ENCODE data around the gene PSKH1. TPM values are rescaled to one million over a fixed set of nuclear protein-coding genes. Genes with fewer than 3 reads are reported as not detected.

PSKH1 gene
- total RNA-seq, 1 donor from 2014 or later: 39.7 TPM

Other genes starting within 250 kb of the PSKH1 start
- gene CARMIL2, start 248.1 kb upstream of the PSKH1 start, total RNA-seq: 0.55 and 2.8 TPM in 2 replicates
- 10.0 and 11.3 TPM in 2 replicates for gene ACD, start 233.0 kb upstream of the PSKH1 start, total RNA-seq
- 2.8 and 16.1 TPM in 2 replicates for gene PARD6A, start 232.3 kb upstream of the PSKH1 start, total RNA-seq
- gene ENKD1, start 226.5 kb upstream of the PSKH1 start, total RNA-seq: 14.6 and 22.8 TPM in 2 replicates
- 4.6 and 11.1 TPM in 2 replicates for gene C16orf86, start 226.4 kb upstream of the PSKH1 start, total RNA-seq
- gene GFOD2, start 173.9 kb upstream of the PSKH1 start, total RNA-seq: 24.7 and 33.6 TPM in 2 replicates
- 2.4 and 11.0 TPM in 2 replicates for gene RANBP10, start 86.7 kb upstream of the PSKH1 start, total RNA-seq
- under 0.01 and 4.8 TPM in 2 replicates for gene TSNAXIP1, start 86.4 kb upstream of the PSKH1 start, total RNA-seq
- gene THAP11, start 50.9 kb upstream of the PSKH1 start, total RNA-seq: 19.6 and 36.1 TPM in 2 replicates
- gene NUTF2, start 46.3 kb upstream of the PSKH1 start, total RNA-seq: 204 and 241 TPM in 2 replicates
- gene CENPT, start 45.6 kb upstream of the PSKH1 start, total RNA-seq: 34.7 and 37.2 TPM in 2 replicates
- 48.4 and 62.9 TPM in 2 replicates for gene EDC4, start 20.2 kb upstream of the PSKH1 start, total RNA-seq
- gene NRN1L, start 8.4 kb upstream of the PSKH1 start, total RNA-seq: not detected in 2 replicates
- gene CTRL, start 38.6 kb downstream of the PSKH1 start, total RNA-seq: 0.15 and 0.69 TPM in 2 replicates
- 26.4 and 143 TPM in 2 replicates for gene PSMB10, start 43.6 kb downstream of the PSKH1 start, total RNA-seq
- 2.1 and 5.8 TPM in 2 replicates for gene LCAT, start 50.9 kb downstream of the PSKH1 start, total RNA-seq
- 42.0 and 104 TPM in 2 replicates for gene SLC12A4, start 75.4 kb downstream of the PSKH1 start, total RNA-seq
- gene DPEP3, start 87.2 kb downstream of the PSKH1 start, total RNA-seq: not detected in 2 replicates
- not detected in 2 replicates for gene DPEP2, start 106.2 kb downstream of the PSKH1 start, total RNA-seq
- gene DPEP2NB, start 122.7 kb downstream of the PSKH1 start, total RNA-seq: not detected in 2 replicates
- 12.9 TPM in 2 replicates for gene DDX28, start 130.0 kb downstream of the PSKH1 start, total RNA-seq
- gene DUS2, start 130.0 kb downstream of the PSKH1 start, total RNA-seq: 19.0 and 23.8 TPM in 2 replicates
- 6.1 and 17.4 TPM in 2 replicates for gene NFATC3, start 192.1 kb downstream of the PSKH1 start, total RNA-seq